ENCODE data around the gene ADI1. TPM values are rescaled to one million over a fixed set of nuclear protein-coding genes. Genes with fewer than 3 reads are reported as not detected.
A peak's percentile ranks its signal among the peaks of the same experiment; 100 is the strongest.

ADI1 gene
- polyA plus RNA-seq, 1 experiment = 53.3 TPM

DNA sequence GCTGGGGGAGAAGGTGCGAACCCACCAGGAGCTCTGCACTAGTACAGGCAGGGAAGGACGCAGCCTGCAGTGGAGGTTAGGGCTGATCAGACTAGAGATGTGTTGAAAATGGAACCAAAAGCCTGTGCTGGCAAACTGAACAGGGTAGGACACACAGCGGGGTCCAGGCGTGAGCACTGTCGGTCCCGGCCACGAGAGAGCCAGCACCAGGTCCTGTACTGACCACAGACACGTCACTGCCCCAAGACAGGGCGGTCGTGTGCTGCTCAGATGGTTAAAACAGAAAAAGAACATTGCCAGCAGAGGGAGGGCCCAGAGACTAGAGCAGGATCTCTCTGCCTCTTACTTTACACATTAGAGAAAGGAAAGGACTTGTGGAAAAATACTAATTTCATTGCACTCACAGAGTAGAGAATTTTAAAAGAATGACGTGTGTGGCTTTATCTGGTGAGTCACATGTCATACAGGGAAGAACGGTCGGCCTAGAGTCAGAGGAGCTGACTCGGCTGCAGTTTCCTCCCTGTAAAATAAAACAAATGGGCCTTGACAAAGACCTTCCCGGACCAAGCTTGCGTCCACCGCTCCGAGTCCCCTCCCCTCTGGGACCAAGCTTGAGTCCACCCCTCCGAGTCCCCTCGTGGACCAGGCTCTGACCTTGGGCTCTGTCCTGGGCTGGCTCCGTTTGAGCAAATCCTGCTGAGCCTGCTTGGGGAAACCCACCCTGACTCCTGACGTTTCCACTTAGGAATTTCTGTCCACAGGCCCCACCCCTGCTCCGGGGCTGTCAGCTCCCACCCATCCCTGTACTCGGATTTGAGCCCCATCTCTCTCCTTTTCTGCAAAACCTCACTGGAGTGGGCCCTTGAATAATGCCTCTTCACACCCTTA, 16.7 kb upstream of the ADI1 start:
- POLR2A ChIA-PET = no interaction called here
- no peaks in the 10 kb centered on the region for H3K27me3 ChIP-seq (ENCODE audit: control insufficient read depth, insufficient read depth, low read length)
- TF ChIP-seq, protein P1, sequence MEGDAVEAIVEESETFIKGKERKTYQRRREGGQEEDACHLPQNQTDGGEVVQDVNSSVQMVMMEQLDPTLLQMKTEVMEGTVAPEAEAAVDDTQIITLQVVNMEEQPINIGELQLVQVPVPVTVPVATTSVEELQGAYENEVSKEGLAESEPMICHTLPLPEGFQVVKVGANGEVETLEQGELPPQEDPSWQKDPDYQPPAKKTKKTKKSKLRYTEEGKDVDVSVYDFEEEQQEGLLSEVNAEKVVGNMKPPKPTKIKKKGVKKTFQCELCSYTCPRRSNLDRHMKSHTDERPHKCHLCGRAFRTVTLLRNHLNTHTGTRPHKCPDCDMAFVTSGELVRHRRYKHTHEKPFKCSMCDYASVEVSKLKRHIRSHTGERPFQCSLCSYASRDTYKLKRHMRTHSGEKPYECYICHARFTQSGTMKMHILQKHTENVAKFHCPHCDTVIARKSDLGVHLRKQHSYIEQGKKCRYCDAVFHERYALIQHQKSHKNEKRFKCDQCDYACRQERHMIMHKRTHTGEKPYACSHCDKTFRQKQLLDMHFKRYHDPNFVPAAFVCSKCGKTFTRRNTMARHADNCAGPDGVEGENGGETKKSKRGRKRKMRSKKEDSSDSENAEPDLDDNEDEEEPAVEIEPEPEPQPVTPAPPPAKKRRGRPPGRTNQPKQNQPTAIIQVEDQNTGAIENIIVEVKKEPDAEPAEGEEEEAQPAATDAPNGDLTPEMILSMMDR (IDR thresholded peaks at IDR 0.05; ENCODE audit: insufficient read depth, low read depth, low read length) = peak; percentile 33; the same call in 1 of the 2 replicates
- DNase-seq (ENCODE audit: low read depth) = peak; percentile 87
- peak overlapping the region; percentile 38 for H3K4me3 ChIP-seq (ENCODE audit: low read depth, low read length)
- peaks cover 4% of the 10 kb centered on the region for H3K36me3 ChIP-seq (ENCODE audit: control insufficient read depth, insufficient read depth, low read length)
- CTCF ChIA-PET = interaction anchor here (0.6 to 1.9 kb wide), 3 partner anchors 12 to 34 kb away, joined by 3 to 8 read pairs (median 3); no protein-coding TSS in a partner anchor

DNA sequence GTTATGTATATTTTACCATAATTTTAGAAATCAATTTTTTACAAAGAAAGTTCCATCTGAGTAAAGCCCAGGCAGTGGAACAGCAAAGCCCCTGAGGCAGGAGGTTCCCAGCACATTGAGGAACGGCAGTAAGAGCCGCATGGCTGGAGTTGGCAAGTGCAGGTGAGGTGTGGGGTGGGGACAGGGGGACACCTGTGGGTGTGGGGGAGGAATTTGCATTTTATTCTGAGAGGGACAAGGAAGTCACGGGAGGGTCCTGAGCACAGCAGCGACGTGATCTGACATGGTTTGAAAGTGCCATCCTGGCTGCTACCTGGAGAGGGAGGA, 16.1 kb upstream of the ADI1 start:
- ChIA-PET POLR2A (no interaction called here), CTCF (interaction anchor here (1.9 kb wide), 1 partner anchor 11 kb away, joined by 8 read pairs; no protein-coding TSS in a partner anchor)
- DNase-seq (ENCODE audit: low read depth) = no peak
- TF ChIP-seq, protein P1 (IDR thresholded peaks at IDR 0.05; ENCODE audit: insufficient read depth, low read depth, low read length) = no peak
- peak overlapping the region; percentile 10; the same call in 1 of the 2 replicates for H3K4me3 ChIP-seq (ENCODE audit: low read depth, low read length)
- H3K27me3 ChIP-seq (ENCODE audit: control insufficient read depth, insufficient read depth, low read length) = no peaks in the 10 kb centered on the region
- peaks cover 4% of the 10 kb centered on the region for H3K36me3 ChIP-seq (ENCODE audit: control insufficient read depth, insufficient read depth, low read length)

DNA sequence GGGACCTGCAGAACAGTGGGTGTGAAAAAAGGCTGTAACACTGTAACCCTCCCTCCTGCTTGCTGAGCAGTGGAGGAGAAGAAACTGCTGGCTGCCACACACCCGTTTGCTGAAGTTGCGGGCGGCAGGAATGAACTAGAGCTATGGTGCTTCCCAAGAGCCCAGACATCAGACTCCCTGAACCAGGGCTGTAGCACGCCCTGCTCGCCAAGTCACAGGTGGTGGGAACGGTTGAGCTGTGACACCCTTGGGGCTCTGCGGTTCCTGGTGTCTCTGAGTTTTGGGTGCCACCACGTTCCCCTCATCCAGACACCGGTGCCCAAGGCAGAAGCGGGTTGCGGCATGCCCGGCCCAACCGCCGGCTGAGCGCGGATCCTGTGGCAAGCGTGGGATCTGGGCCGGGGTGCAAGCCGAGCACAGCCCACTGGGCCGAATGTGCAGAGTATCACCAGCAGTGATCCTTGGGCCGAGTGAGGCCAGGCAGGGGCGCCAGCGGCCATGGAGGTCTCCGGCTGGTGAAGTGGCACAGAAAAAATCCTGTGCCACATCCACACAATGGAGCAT, 15.0 kb upstream of the ADI1 start:
- H3K4me3 ChIP-seq (ENCODE audit: low read depth, low read length) = no peak overlapping the region
- TF ChIP-seq, protein P1 (IDR thresholded peaks at IDR 0.05; ENCODE audit: insufficient read depth, low read depth, low read length) = no peak
- ChIA-PET POLR2A (no interaction called here), CTCF (no interaction called here)
- H3K36me3 ChIP-seq (ENCODE audit: control insufficient read depth, insufficient read depth, low read length) = peaks cover under 1% of the 10 kb centered on the region; the same call in 1 of the 2 replicates
- no peak for DNase-seq (ENCODE audit: low read depth)
- H3K27me3 ChIP-seq (ENCODE audit: control insufficient read depth, insufficient read depth, low read length) = no peaks in the 10 kb centered on the region

DNA sequence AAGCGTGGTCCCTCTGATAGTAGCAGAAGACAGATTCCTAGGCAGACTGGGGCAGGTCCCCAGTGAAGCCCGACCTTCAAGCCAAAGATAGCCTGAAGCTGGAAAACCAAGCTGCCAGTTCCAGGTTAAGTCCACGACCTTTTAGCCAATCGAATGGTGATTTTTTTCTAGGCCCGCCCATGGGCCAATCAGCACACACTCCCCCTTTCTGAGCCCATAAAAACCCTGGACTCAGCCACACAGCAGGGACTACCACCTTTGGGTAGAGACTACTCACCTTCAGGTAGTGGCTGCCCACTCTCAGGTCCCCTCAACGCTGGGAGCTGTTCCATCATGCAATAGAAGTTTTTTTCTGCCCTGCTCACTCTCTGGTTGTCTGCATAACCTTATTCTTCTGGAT, 14.5 kb upstream of the ADI1 start:
- H3K27me3 ChIP-seq (ENCODE audit: control insufficient read depth, insufficient read depth, low read length) = no peaks in the 10 kb centered on the region
- no peak for DNase-seq (ENCODE audit: low read depth)
- POLR2A ChIA-PET = no interaction called here
- no peaks in the 10 kb centered on the region; the same call in 1 of the 2 replicates for H3K36me3 ChIP-seq (ENCODE audit: control insufficient read depth, insufficient read depth, low read length)
- CTCF ChIA-PET = no interaction called here
- H3K4me3 ChIP-seq (ENCODE audit: low read depth, low read length) = no peak overlapping the region
- TF ChIP-seq, protein P1 (IDR thresholded peaks at IDR 0.05; ENCODE audit: insufficient read depth, low read depth, low read length) = no peak

DNA sequence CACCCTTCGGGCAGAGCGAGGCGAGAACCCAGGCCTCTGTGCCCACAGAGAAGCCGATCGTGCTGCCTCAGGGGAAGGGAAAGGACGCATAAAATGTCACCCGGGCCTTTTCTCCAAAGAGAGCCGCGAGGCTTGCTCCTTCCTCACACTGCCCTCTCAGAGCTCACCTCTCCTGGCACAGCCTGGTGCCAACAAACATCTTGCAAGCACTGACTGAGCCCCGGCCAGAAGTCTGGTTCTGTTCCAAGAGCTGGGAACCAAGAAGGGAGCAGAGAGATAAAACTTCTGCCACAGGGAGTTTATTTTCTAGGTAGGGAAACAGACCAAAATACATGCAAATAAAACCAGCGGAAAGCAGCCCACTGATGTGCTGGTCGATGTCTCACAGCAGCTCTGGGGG, 13.6 kb upstream of the ADI1 start:
- POLR2A ChIA-PET = no interaction called here
- Histone ChIP-seq H3K27me3 (ENCODE audit: control insufficient read depth, insufficient read depth, low read length) (no peaks in the 10 kb centered on the region), H3K36me3 (ENCODE audit: control insufficient read depth, insufficient read depth, low read length) (no peaks in the 10 kb centered on the region), H3K4me3 (ENCODE audit: low read depth, low read length) (no peak overlapping the region)
- TF ChIP-seq, protein P1 (IDR thresholded peaks at IDR 0.05; ENCODE audit: insufficient read depth, low read depth, low read length) = no peak
- DNase-seq (ENCODE audit: low read depth) = no peak
- CTCF ChIA-PET = interaction anchor here (1.2 kb wide), 1 partner anchor 109 kb away, joined by 3 read pairs; no protein-coding TSS in a partner anchor

All from BJ (cell line).